HG03354 (cell line): Measurements from ENCODE around the gene INTS7.

Experiments
- ATAC-seq: cut with Tn5 transposase; IDR thresholded peaks from one replicate; pipeline ENCODE4 v1.9.1; 2021; ENCODE audit warnings: mild to moderate bottlenecking; ENCODE audit not compliant: unreplicated experiment, poor library complexity, severe bottlenecking

The INTS7 gene

DNA sequence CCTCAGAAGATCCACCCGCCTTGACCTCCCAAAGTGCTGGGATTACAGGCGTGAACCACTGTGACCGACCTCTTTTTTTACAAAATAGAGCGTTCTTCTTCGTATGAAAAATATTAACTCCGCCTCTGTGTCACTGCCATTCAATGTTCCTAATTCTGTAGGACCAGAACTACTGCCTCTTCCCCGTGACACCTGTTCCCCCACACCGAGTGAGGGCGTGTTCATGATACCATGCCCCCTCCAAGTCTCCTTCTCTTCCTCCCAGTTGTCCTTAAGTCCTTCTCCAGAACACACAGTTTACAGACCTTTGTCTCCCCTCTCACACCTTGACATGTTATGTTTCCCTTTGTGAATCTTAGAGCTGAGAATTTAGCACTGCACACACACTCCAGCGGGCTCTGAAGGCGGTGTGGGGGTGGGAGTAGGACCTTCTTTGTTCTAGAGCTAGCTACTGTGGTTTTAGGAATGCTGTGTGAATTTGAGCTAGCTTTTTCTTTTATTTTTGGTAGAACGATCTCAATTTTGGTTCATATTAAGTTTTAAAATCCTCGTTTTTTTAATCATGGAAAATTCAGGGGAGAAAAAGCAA is 122.4 kb downstream of the INTS7 start:
- no peak for ATAC-seq

DNA sequence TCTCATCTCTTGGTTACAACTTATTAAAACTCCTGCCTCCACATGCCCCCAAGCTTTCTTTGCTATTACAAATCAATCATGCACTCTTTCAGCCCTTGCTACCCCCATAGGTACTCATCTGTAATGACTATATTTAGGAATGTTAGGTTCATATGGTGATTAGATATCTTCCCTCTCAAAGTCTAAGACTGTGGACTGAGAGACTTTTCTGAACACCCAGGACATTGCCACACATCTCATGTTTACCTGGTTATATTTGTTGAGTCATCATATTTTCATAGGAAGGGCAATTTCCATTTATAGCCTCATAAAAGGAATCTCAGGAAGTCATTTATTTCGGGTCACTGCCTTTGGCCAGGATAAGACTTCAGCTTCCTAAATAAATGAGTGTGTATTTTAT is 123.3 kb downstream of the INTS7 start:
- no peak for ATAC-seq

DNA sequence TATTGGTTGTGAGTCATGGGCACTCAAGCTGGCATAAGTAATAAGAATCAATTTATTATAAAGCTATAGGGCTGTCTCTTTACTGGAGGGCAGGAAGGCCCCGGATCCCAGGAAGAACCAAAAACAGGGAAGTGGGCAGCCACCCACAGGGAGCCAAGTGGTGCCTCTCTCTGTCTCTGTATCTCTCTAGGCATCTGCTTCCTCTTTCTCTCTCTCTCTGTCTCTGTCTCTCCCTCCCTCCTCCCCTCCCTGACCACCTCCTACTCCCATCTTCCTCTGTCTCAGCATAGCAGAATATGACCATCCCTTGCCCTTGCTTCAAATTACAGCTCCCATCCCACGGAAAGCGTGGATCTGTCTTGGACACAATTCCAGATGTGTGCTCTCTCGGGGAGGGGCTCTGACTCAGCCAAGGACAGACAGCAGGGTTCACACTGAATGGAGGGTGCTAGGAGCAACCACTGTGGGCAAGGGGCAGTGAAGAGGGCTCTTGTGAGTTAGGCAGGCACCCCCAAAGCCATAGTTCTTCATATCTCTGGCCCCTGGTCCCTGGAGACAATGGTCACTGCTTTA is 124.4 kb downstream of the INTS7 start:
- ATAC-seq = no peak

GRCh38 chr1:211910113-211910884 is 125.1 kb downstream of the INTS7 start:
- no peak for ATAC-seq

DNA sequence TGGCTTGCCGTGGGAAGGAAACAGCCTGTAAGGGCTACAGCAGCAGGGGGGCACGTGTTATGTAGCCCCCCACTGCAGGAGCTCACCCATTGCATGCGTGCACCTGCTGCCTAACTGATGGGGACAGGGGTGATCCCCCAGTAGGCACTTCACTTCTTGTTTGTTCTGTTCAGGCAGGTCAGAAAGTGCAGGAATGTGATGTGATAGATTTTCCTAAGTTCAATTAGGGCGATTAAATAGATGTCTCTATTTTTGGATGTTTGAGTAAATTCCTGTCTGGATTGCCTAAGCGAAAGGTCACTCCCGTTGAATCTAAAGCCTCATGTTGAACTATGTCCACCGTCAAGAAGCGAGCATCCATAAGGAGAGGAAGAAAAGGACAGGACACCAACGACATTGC is 126.0 kb downstream of the INTS7 start:
- ATAC-seq = no peak

- ATAC-seq = no peak
Measured at GRCh38 chr1:211908951-211909350, 126.4 kb downstream of the INTS7 start.

DNA sequence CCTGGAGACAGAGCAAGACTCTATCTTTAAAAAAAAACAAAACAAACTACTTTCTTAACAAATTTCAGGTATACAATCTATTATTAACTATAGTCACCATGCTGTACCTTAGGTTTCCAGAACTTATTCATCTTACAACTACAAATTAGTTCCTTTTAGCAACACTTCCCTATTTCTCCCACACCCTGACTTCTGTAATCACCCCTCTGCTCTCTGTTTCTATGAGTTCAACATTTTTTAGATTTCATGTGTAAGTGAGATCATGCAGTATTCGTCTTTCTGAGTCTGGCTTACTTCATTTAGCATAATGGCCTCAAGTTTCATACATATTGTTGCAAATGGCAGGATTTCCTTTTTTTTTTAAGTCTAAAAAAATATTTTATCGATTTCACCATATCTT is 126.9 kb downstream of the INTS7 start:
- ATAC-seq = no peak

- ATAC-seq = no peak
Measured at GRCh38 chr1:211903490-211904245, 131.7 kb downstream of the INTS7 start.

GRCh38 chr1:211902624-211903291 is 132.6 kb downstream of the INTS7 start:
- no peak for ATAC-seq

- ATAC-seq = no peak
Measured at GRCh38 chr1:211901945-211902344, 133.4 kb downstream of the INTS7 start.

GRCh38 chr1:211900441-211900840 is 134.9 kb downstream of the INTS7 start:
- ATAC-seq = no peak

DNA sequence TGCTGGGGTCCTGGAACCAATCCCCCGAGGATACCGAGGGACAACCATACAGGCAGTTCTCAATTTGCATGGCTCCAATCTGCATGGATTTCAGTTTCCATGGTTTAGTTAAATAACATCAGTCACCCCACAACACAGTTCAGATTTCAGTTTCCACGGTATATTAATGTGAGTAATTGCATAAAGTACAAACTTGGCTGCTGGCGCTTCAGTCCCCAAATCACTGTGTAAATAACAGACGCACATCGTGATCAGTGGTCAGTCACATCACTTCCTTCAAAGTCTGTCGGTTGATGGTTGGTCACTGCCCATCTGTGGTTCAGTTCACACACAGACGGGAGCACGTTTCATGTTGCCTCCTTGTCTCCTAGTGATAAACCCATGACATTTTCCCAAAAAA is 138.4 kb downstream of the INTS7 start:
- no peak for ATAC-seq

GRCh38 chr1:211895126-211895759 is 140.1 kb downstream of the INTS7 start:
- no peak for ATAC-seq

DNA sequence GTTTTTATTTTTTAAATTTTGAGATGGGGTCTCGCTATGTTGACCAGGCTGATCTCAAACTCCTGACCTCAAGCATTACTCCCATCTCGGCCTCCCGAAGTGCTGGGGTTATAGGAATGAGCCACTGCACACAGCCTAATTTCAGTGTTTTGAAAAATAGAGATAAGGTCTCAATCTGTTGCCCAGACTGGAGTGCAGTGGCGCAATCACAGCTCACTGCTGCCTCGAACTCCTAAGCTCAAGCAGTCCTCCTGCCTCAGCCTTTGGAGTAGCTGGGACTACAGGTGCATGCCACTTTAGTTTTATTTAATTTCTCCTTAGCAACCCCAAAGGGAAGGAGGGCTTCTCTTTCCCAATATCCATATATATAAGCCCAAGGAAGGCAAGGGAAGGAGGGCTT is 141.0 kb downstream of the INTS7 start:
- ATAC-seq = no peak

- ATAC-seq = no peak
Measured at GRCh38 chr1:211893260-211893659, 142.1 kb downstream of the INTS7 start.

DNA sequence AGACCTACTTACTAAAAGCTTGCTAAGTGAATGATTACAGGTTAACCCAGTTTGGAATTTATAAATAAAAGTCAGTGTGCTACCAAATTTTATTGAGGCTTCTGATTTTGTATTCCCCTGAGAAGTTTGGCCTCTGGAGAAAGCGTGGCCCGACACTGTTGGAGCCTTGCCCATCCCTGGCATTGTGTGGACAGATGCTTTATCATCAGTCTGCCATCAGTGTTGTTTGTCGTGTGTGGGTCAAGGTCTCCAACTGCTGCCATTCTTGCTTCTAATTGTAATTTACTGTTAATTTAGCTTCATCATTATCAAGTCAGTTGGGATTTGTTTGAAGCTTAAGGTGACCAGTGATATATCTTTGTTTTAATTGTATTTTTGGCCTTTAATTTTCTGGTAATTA is 142.8 kb downstream of the INTS7 start:
- ATAC-seq = no peak

DNA sequence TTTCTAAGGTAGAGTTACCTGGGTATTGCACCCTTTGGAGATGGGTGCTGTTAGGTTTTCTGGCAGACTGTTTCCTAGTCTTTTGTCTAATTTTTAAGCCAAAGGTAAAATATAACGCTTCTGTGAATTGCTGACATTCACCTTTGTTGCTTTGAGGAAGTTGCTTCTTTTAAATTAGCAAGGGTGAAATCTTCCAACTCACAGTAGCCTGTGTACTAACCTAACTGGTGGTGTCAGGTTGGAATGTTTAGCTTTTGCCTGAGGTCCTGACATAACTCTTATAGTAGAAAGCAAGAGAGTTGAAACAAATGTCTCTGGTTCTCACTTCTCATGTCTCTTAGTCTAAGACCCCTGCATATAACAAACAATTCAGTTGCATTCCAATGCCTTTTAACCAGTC is 143.6 kb downstream of the INTS7 start:
- ATAC-seq = no peak
